RWPE1 (cell line): ENCODE results near the gene EPS8L3.
"Not testable (repeated sequence)": the region's sequence is repeated elsewhere in the genome, so short reads cannot be mapped to it uniquely, and the experiment has no call there.

Experiments
- CTCF ChIA-PET: fragments of 350-600 bp; sonication (Branson Sonifier 250); formaldehyde crosslinking; extraction: SDS; loops from one replicate; lab custom pipeline; 2021; lab: Yijun Ruan, JAX
- POLR2A ChIA-PET: fragments of 400-600 bp; formaldehyde crosslinking; extraction: SDS; loops from one replicate; lab custom pipeline; 2020; ENCODE audit warnings: antibody characterized with exemption; ENCODE audit not compliant: low non-redundant PET; lab: Yijun Ruan, JAX
- DNase-seq: peaks from one replicate; pipeline ENCODE4 v3.0.0; 2012; ENCODE audit warnings: low spot score
- H3K27ac ChIP-seq: fragments of 450-650 bp; 2 replicates; pipeline ENCODE4 v1.5.1; 2017
- TF ChIP-seq, protein P1 (sequence below): fragments of 450-650 bp; conservative IDR thresholded peaks from 2 replicates; pipeline ENCODE4 v1.5.1; 2017; ENCODE audit warnings: low read depth, mild to moderate bottlenecking

EPS8L3 gene

DNA sequence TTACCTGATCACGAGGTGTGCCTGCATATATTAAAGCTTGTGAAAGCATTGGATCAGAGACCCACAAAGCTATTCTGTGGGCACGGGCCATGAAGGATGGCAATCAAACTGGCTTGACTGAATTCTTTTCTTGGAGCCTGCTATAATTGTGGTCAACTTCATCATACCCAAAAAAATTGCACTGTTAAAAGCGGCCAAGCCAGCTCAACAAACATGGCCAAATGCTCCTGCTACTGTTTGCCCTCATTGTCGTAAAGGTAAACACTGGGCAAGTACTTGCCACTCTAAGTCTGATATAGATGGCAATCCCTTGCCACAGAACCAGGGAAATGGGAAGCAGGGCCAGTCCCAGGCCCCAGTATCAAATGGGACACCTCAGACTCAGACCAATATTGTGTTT, 58.3 kb downstream of the EPS8L3 start:
- DNase-seq: no peak
- CTCF ChIA-PET: no interaction called here
- POLR2A ChIA-PET: no interaction called here
- TF ChIP-seq, protein P1, sequence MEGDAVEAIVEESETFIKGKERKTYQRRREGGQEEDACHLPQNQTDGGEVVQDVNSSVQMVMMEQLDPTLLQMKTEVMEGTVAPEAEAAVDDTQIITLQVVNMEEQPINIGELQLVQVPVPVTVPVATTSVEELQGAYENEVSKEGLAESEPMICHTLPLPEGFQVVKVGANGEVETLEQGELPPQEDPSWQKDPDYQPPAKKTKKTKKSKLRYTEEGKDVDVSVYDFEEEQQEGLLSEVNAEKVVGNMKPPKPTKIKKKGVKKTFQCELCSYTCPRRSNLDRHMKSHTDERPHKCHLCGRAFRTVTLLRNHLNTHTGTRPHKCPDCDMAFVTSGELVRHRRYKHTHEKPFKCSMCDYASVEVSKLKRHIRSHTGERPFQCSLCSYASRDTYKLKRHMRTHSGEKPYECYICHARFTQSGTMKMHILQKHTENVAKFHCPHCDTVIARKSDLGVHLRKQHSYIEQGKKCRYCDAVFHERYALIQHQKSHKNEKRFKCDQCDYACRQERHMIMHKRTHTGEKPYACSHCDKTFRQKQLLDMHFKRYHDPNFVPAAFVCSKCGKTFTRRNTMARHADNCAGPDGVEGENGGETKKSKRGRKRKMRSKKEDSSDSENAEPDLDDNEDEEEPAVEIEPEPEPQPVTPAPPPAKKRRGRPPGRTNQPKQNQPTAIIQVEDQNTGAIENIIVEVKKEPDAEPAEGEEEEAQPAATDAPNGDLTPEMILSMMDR: no peak
- no peak overlapping the region for H3K27ac ChIP-seq

DNA sequence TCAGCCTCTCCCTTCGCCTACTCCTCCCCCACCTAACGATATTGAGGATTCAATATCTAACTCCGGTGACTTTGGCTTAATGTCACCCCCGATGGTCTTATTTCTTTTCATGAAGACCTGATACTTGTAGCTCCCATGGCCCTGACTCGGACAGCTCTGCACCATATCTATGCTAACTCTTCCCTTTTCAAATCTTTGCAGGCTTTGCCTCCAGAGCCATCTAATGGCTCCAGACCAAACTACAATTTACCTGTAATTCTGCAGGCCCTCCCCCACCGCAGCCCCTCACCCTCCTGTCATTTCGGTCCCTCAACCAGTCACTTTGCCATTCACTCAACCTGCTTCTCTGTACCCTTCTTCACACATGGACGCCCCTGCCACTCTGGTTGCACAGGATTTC, 59.5 kb downstream of the EPS8L3 start:
- CTCF ChIA-PET: no interaction called here
- no peak overlapping the region for H3K27ac ChIP-seq
- POLR2A ChIA-PET: no interaction called here
- DNase-seq: no peak
- TF ChIP-seq, protein P1: no peak

DNA sequence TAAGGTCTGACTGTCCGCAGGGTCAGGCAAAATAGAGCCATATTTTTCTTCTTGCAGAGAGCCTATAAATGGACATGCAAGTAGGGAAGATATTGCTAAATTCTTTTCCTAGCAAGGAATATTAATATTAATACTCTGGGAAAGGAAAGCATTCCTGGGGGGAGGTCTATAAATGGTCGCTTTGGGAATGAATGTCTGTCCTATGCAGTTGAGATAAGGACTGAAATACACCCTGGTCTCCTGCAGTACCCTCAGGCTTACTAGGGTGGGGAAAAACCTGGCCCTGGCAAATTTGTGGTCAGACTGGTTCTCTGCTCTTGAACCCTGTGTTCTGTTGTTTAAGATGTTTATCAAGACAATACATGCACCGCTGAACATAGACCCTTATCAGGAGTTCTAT, 60.8 kb downstream of the EPS8L3 start:
- CTCF ChIA-PET, DNase-seq, H3K27ac ChIP-seq, POLR2A ChIA-PET: not testable (repeated sequence)
